KOPT-K1 (cell line): ENCODE data around the gene TEX10.
A peak's percentile ranks its signal among the peaks of the same experiment; 100 is the strongest.
"Not testable (repeated sequence)": the region's sequence is repeated elsewhere in the genome, so short reads cannot be mapped to it uniquely, and the experiment has no call there.

Experiments
- H3K27ac ChIP-seq: fragments of 200-600 bp; sonication (generic); 2 replicates; pipeline ENCODE4 v1.5.1; 2016; ENCODE audit warnings: antibody characterized with exemption, mild to moderate bottlenecking, low read depth, low read length; ENCODE audit not compliant: poor library complexity, severe bottlenecking
- H3K36me3 ChIP-seq: fragments of 200-600 bp; sonication (generic); 2 replicates; pipeline ENCODE4 v1.5.1; 2017; ENCODE audit warnings: antibody characterized with exemption, mild to moderate bottlenecking, low read length, moderate library complexity; ENCODE audit not compliant: insufficient read depth
- H3K9me3 ChIP-seq: fragments of 200-600 bp; sonication (generic); 2 replicates; pipeline ENCODE4 v1.5.1; 2017; ENCODE audit warnings: antibody characterized with exemption, low read length, mild to moderate bottlenecking; ENCODE audit not compliant: insufficient read depth, poor library complexity, severe bottlenecking

Gene TEX10

DNA sequence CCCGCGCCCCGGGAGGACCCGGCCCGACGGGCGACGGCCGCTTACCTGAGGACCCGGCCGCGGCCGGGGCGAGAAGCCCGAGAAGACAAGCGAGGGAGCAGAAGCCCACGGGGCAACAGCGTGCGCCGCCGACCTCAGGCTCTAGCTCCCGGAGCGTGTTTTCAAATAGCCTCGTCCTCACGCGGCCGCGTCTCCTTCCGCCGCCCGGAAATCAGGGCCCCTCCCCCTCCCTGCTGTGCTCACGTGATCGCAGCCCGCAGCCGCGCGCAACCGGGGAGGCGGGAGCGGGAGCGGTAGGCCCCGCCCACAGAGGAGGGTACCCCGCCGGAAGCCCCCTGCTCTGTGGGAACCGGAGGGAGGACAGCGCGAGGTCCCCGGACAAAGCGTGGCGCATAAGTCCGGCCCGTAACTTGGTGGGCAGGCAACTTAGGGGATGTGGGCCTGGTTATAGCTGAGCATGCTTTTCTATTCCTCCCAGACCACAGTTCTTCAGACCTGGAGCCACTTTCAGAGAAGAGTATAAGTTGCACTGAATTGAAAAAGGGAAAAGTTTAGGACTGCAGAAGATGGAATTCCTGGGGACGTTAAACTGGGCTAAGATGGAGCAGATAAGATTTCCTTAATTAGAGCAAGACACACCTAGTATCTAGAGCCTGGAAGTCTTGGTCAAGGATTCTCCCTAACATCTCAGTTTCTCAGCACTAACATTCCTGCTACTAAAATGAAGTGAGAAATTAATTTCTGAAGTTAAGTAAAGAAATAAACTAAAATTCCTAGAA is at the start of gene TEX10:
Gene TEX10, minus strand, starts transcription at position 216 of the 779 bp plus-strand sequence. CDS start 3,579 bp downstream, outside the sequence.
- H3K9me3 ChIP-seq: no peaks in the 10 kb centered on the region
- peaks cover 8% of the 10 kb centered on the region for H3K36me3 ChIP-seq
- H3K27ac ChIP-seq: peak within 1 kb of the TSS; percentile 78

DNA sequence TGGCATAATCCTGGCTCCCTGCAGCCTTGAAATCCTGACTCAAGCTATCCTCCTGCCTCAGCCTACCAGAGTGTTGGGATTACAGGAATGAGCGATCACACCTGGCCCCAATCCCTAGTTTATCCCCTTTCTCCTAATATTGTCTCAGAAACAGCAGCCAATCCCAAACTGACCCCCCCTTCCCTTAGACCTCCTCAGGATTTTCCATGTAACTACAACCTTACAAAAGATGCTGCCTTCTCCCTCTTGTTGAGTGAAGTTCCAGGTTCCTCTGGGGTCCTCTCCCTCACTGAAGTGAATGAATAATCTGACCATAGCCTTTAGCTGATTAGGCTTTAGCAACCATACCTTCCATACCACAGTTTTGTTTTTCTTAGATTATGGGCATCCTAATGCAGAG is 48.3 kb upstream of the TEX10 start:
- Histone ChIP-seq H3K36me3 (no peaks in the 10 kb centered on the region), H3K9me3 (no peaks in the 10 kb centered on the region), H3K27ac (no peak overlapping the region)

DNA sequence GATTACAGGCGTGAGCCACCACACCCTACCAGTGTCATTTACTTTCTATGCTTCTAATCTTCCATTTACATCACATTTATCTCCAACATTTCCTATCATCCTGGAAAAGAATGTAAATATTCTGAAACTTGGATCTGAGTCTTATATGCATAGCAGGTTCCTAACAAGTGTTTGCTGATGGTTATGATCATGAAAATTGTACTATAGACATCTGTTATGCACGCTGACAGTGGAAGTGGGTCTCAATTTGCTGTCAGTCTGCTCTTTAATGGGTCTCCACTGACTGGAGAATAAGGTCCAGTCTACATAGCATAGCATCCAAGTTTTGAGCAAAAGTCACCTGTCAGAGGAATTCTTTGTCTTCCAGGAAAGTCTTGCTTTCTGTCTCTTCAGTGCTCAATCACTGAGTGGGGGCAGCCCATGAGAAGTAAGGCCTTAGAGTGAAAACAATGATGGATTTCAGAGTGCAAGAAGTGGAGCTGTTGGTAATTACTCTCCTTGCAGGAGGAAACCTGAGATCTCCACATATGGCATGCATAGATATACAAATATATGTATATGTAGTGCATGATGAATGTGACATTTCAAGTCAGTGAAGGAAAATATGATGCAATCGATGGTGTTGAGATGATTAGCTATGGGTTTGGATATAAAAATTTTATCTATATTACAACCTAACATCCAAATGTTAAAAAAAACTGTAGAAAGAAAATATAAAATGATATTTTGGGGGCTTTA is 45.0 kb upstream of the TEX10 start:
- no peak overlapping the region for H3K27ac ChIP-seq
- H3K9me3 ChIP-seq: no peaks in the 10 kb centered on the region
- no peaks in the 10 kb centered on the region for H3K36me3 ChIP-seq

DNA sequence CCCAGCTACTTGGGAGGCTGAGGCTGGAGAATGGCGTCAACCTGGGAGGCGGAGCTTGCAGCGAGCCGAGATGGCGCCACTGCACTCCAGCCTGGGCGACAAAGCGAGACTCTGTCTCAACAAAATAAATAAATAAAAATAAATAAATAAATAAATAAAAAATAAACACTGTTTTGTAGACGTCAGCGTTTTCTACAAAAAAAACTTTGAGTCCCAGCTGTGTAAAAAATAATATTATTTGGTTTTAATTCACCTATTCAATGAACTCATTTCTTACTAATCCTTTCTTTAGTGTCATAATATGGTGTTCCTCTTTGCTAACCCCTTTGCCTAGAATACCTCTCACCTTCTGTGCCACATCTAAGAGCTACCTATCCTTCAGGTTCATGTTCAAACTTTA is 44.0 kb upstream of the TEX10 start:
- Histone ChIP-seq H3K36me3 (no peaks in the 10 kb centered on the region), H3K9me3 (no peaks in the 10 kb centered on the region), H3K27ac (no peak overlapping the region)

DNA sequence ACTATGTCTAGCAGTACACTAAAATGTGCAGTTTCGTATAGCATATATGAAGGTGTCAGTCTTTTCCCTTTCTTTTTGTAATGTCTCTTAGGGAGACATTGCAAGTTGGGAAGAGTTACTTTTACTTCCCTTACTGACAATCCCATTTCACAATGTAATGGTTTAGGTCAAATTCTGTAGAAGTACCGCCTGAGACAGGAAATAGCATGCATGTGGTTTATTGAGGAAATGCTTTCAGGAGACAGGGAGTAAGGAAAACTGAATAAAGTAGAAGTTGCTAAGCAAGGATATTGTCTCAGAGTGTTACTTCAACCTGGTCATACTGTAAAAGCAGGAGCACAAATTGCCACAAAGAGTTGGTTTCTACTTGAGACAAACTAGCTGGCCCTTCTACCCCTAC is 42.1 kb upstream of the TEX10 start:
- H3K9me3 ChIP-seq: no peaks in the 10 kb centered on the region
- no peaks in the 10 kb centered on the region for H3K36me3 ChIP-seq
- no peak overlapping the region for H3K27ac ChIP-seq

DNA sequence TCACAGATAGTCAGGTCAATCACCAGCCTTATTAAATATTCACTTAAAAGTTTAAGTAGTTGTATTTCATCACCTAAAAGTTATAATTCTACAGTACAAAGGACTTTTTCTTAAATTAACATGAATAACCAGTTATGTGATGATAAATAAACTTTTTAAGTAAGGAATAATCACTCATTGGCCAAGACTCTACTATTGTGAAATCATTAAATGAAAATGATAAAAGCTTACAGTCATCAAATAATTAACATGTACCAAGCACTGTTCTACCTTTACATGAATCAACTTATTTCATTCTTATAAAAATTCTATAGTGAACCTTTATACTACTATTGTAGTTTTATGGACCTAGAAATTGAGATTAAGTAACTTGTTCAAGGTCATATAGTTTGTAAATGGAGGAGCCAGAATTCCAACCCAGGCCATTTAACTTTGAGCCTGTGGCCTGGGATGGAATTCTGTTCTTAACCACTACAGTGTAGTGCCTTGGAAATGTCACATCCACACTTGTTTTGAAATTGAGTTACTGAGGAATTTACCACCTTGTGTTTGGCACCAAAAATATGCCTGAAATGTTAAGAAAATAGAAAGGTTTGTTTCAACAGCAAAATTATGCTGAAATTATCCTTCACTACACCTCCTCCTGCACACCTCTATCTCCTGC is 41.4 kb upstream of the TEX10 start:
- no peaks in the 10 kb centered on the region for H3K36me3 ChIP-seq
- no peaks in the 10 kb centered on the region for H3K9me3 ChIP-seq
- H3K27ac ChIP-seq: no peak overlapping the region

DNA sequence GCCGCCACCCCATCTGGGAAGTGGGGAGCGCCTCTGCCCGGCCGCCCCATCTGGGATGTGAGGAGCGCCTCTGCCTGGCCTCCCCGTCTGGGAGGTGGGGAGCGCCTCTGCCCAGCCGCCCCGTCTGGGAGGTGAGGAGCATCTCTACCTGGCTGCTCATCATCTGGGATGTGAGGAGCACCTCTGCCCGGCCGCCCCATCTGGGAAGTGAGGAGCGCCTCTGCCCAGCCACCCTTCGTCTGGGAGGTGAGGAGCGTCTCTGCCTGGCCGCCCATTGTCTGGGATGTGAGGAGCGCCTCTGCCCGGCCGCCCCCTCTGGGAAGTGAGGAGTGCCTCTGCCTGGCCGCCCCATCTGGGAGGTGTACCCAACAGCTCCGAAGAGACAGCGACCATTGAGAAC is 40.2 kb upstream of the TEX10 start:
- not testable (repeated sequence) for H3K27ac ChIP-seq, H3K9me3 ChIP-seq, H3K36me3 ChIP-seq

DNA sequence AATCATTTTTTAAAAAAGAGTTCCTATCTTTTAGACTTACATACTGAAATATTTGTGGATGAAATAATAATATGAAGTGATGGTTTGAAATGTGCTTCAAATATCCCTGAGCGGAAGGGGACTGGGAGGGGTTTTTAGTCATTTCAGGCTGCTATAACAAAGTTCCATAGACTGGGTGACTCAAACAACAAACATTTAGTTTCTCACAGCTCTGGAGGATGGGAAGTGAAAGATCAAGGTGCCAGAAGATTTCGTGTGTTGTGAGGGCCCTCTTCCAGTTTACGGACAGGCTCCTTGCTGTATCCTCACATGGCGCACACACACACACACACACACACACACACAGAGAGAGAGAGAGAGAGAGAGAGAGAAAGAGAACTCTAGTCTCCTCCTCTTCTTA is 27.1 kb upstream of the TEX10 start:
- H3K27ac ChIP-seq: no peak overlapping the region
- no peaks in the 10 kb centered on the region for H3K36me3 ChIP-seq
- peaks cover 14% of the 10 kb centered on the region for H3K9me3 ChIP-seq

DNA sequence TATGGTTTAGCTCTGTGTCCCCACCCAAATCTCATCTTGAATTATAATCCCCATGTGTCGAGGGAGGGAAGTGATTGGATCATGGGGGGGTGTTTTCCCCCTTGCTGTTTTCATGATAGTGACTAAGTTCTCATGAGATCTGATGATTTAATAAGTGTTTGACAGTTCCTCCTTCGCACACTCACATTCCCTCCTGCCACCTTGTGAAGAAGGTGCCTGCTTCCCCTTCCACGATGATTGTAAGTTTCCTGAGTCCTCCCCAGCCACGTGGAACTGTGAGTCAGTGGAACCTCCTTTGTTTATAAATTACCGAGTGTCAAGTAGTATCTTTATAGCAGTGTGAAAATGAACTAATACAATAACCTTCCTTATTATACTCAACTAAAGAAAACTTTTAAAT is 24.3 kb upstream of the TEX10 start:
- Histone ChIP-seq H3K9me3 (peaks cover 5% of the 10 kb centered on the region), H3K36me3 (no peaks in the 10 kb centered on the region), H3K27ac (no peak overlapping the region)

DNA sequence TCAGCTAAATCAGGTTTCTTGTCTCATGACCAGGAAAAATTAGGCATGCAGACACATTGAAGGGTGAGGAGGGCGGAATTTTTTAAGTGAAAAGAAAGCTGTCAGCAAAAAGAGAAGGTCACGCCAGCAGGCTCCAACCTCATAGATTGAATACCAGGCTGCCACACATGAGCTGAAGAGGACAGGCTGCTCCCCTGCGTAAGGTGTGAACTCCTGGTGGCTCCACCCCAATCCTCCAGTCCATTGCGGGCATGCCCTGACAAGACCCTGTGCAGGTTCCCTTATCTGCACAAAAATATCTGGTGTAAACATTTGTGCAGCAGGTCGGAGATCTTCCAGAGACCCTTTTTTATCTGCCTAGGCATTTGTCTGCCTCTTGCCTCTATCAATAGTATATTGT is 22.9 kb upstream of the TEX10 start:
- no peak overlapping the region for H3K27ac ChIP-seq
- peaks cover 5% of the 10 kb centered on the region for H3K9me3 ChIP-seq
- no peaks in the 10 kb centered on the region for H3K36me3 ChIP-seq

DNA sequence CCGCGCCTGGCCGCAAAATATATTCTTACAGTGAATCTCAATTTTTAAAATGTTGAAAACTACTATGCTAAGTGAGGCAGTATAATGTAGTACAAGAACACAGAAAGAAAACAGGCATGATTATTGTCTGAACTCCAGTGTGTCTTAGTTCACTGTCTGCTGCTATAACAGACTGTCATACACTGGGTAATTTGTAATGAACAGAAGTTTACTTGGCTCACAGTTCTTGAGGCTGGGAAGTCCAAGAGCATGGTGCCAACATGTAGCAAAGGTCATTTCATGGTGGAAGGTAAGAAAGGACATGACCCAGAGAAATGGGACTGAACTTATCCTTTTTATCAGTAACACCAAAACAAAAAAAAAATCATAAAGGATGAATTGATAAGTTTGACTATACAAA is 19.9 kb upstream of the TEX10 start:
- no peaks in the 10 kb centered on the region for H3K36me3 ChIP-seq
- no peak overlapping the region for H3K27ac ChIP-seq
- H3K9me3 ChIP-seq: peaks cover 19% of the 10 kb centered on the region

DNA sequence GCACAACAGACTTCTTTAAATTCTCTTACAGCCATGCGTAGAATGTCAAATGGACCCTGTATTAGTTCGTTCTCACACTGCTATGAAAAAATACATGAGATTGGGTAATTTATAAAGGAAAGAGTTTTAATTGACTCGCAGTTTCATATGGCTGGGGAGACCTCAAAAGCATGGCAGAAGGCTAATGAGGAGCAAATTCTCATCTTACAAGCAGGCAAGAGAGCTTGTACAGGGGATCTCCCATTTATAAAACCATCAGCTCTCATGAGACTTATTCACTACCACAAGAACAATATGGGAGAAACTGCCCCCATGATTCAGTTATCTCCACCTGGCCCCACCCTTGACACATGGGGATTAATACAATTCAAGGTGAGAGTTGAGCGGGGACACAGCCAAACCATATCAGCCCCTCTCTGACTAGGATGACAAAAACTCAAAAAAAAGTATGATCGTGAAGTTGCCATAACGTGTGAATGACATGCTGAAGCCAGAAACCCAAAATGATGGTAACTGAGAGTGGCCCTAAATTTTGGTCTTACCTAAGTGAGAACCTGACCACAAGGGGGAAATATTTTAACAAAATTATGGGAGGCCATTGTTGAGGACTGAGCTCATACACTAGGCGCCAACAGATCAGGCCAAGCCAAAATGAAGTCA is 17.5 kb upstream of the TEX10 start:
- H3K9me3 ChIP-seq: peaks cover 14% of the 10 kb centered on the region
- no peak overlapping the region for H3K27ac ChIP-seq
- no peaks in the 10 kb centered on the region for H3K36me3 ChIP-seq

DNA sequence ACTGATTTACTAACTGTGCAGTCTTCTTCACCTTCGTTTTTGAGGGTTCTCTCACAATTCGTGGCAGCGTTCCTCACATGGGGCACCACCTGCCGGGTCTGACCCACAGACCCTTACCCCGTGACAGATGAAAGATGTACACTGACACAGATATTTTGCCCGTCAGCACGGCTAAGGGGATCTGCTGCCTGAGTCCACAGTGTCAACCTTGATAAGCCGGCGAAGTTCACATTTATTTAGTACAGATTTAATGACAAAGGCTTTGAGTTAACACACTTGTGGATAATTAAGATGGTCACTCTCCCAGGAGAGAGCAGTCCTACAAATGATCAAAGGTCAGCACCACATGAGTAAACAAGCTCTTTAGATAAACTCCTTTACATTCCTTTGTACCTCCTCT is 15.9 kb upstream of the TEX10 start:
- H3K27ac ChIP-seq: no peak overlapping the region
- H3K9me3 ChIP-seq: peaks cover 24% of the 10 kb centered on the region
- H3K36me3 ChIP-seq: no peaks in the 10 kb centered on the region

DNA sequence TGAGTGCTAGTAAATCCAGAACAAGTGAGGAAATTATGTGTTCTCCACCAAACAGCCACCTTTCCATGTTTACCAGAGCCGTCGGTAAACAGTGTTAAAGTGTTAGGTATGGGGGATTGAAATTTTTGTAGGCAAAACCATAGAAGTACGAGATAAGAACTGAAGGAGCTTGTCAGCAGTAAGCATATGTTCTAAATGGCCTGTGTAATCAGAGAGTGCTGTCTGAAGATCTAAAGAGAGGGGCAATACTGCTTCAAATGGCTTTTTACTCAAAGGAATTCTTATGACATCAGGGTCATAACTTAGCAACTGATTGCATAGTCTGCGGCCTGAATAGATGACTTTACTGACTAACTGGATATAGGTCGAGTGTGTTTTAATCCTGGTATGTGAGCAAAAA is 13.4 kb upstream of the TEX10 start:
- Histone ChIP-seq H3K9me3 (peaks cover 30% of the 10 kb centered on the region), H3K36me3 (no peaks in the 10 kb centered on the region), H3K27ac (no peak overlapping the region)

DNA sequence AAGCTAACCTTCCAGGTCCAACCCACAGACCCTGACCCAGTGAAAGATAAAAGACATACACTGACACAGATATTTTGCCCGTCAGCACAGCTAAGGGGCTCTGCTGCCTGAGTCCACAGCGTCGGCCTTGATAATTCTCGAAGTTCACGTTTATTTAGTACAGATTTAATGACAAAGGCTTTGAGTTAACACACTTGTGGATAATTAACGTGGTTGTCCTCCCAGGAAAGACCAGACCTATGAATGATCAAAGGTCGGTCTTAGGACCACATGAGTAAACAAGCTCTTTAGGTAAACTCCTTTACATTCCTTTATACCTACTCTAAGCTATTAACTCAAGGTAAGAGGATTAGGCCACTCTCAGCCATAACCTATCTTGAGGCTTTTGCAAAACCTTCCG is 11.3 kb upstream of the TEX10 start:
- Histone ChIP-seq H3K27ac (no peak overlapping the region), H3K9me3 (peaks cover 31% of the 10 kb centered on the region), H3K36me3 (no peaks in the 10 kb centered on the region)
